Progenitor cell of endocrine pancreas (in vitro differentiated cells): ENCODE results near the gene NRN1L. TPM values are rescaled to one million over a fixed set of nuclear protein-coding genes. Genes with fewer than 3 reads are reported as not detected.

Source experiments
- DNase-seq: peaks from one replicate; pipeline ENCODE4 v3.0.0; 2021; ENCODE audit warnings: low spot score; ENCODE audit not compliant: unreplicated experiment
- H3K27ac Mint-ChIP-seq: 2 replicates; pipeline ENCODE4 v1.8.0; 2021; ENCODE audit warnings: mild to moderate bottlenecking, moderate library complexity, mixed read lengths
- H3K27me3 Mint-ChIP-seq: 2 replicates; pipeline ENCODE4 v1.8.0; 2021; ENCODE audit warnings: mixed read lengths
- H3K36me3 Mint-ChIP-seq: 2 replicates; pipeline ENCODE4 v1.8.0; 2022; ENCODE audit warnings: mixed read lengths; ENCODE audit not compliant: insufficient read depth
- H3K4me1 Mint-ChIP-seq: 2 replicates; pipeline ENCODE4 v1.8.0; 2021; ENCODE audit warnings: low read depth, mixed read lengths
- H3K4me3 Mint-ChIP-seq: 2 replicates; pipeline ENCODE4 v1.8.0; 2021; ENCODE audit warnings: low read depth, mild to moderate bottlenecking, moderate library complexity, mixed read lengths
- H3K9me3 Mint-ChIP-seq: 2 replicates; pipeline ENCODE4 v1.8.0; 2021; ENCODE audit warnings: low read depth, mixed read lengths
- CTCF ChIP-seq: fragments of 200-600 bp; sonication (generic); IDR thresholded peaks from one replicate; pipeline ENCODE4 v1.5.0; 2021; ENCODE audit warnings: antibody characterized with exemption, mild to moderate bottlenecking; ENCODE audit not compliant: unreplicated experiment
- total RNA-seq: library from RNA; stranded (reverse); gene quantifications from 2 replicates; pipeline ENCODE4 v1.2.1, GENCODE V29; 2021

NRN1L gene
- total RNA-seq, 1 donor from 2014 or later, result not detected

GRCh38 chr16:67879936-67880335 is 4.7 kb upstream of the NRN1L start:
- Mint-ChIP-seq H3K27ac (no peak overlapping the region), H3K36me3 (peaks cover 17% of the 10 kb centered on the region), H3K27me3 (no peaks in the 10 kb centered on the region), H3K4me1 (peaks cover 8% of the 10 kb centered on the region), H3K4me3 (no peak overlapping the region), H3K9me3 (no peaks in the 10 kb centered on the region)
- no peak for TF ChIP-seq CTCF
- no peak for DNase-seq

DNA sequence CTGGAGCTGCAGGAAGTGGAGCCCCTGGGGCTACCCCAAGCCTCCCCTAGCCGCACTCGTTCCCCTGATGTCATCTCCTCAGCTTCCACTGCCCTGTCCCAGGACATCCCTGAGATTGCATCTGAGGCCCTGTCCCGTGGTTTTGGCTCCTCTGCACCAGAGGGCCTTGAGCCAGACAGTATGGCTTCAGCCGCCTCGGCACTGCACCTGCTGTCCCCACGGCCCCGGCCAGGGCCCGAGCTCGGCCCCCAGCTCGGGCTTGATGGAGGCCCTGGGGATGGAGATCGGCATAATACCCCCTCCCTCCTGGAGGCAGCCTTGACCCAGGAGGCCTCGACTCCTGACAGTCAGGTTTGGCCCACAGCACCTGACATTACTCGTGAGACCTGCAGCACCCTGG is 4.1 kb upstream of the NRN1L start:
- Mint-ChIP-seq H3K36me3 (peaks cover 17% of the 10 kb centered on the region), H3K9me3 (no peaks in the 10 kb centered on the region), H3K4me3 (no peak overlapping the region), H3K4me1 (peaks cover 2% of the 10 kb centered on the region), H3K27ac (no peak overlapping the region), H3K27me3 (no peaks in the 10 kb centered on the region)
- no peak for TF ChIP-seq CTCF
- DNase-seq, result no peak

GRCh38 chr16:67881621-67882161 is 3.0 kb upstream of the NRN1L start:
- TF ChIP-seq CTCF, result no peak
- H3K4me1 Mint-ChIP-seq, result peaks cover 2% of the 10 kb centered on the region
- no peaks in the 10 kb centered on the region for H3K27me3 Mint-ChIP-seq
- no peaks in the 10 kb centered on the region for H3K9me3 Mint-ChIP-seq
- no peak for DNase-seq
- H3K36me3 Mint-ChIP-seq, result peaks cover 19% of the 10 kb centered on the region
- H3K27ac Mint-ChIP-seq, result no peak overlapping the region
- no peak overlapping the region for H3K4me3 Mint-ChIP-seq

GRCh38 chr16:67882374-67883145 is 2.1 kb upstream of the NRN1L start:
- Mint-ChIP-seq H3K36me3 (peaks cover 17% of the 10 kb centered on the region), H3K27me3 (no peaks in the 10 kb centered on the region), H3K9me3 (no peaks in the 10 kb centered on the region), H3K4me3 (no peak overlapping the region), H3K27ac (peak overlapping the region; percentile 67), H3K4me1 (peaks cover 2% of the 10 kb centered on the region)
- TF ChIP-seq CTCF, result no peak
- no peak for DNase-seq

GRCh38 chr16:67883146-67883871 is 1.4 kb upstream of the NRN1L start:
- no peak overlapping the region for H3K4me3 Mint-ChIP-seq
- peak overlapping the region; percentile 67 for H3K27ac Mint-ChIP-seq
- TF ChIP-seq CTCF, result no peak
- no peak for DNase-seq
- no peaks in the 10 kb centered on the region for H3K27me3 Mint-ChIP-seq
- H3K9me3 Mint-ChIP-seq, result no peaks in the 10 kb centered on the region
- peaks cover 2% of the 10 kb centered on the region for H3K4me1 Mint-ChIP-seq
- H3K36me3 Mint-ChIP-seq, result peaks cover 17% of the 10 kb centered on the region
